Mesothelial cell of epicardium (in vitro differentiated cells): Measurements from ENCODE around the gene BCS1L. TPM values are rescaled to one million over a fixed set of nuclear protein-coding genes. Genes with fewer than 3 reads are reported as not detected.

Experiments
- DNase-seq, 2 experiments: peaks; one replicate each; pipeline ENCODE4 v3.0.0; 2021; ENCODE audit warnings: low spot score in 2 of 2; ENCODE audit not compliant: unreplicated experiment in 2 of 2
- H3K27ac Mint-ChIP-seq: 2 replicates; pipeline ENCODE4 v1.8.0; 2021; ENCODE audit warnings: mixed read lengths
- H3K27me3 Mint-ChIP-seq: 2 replicates; pipeline ENCODE4 v1.8.0; 2021; ENCODE audit warnings: low read depth, mixed read lengths
- H3K36me3 Mint-ChIP-seq: 2 replicates; pipeline ENCODE4 v1.8.0; 2021; ENCODE audit warnings: mixed read lengths
- H3K4me1 Mint-ChIP-seq: 2 replicates; pipeline ENCODE4 v1.8.0; 2021; ENCODE audit warnings: mixed read lengths
- H3K4me3 Mint-ChIP-seq: 2 replicates; pipeline ENCODE4 v1.8.0; 2021; ENCODE audit warnings: mild to moderate bottlenecking, moderate library complexity, mixed read lengths
- H3K9me3 Mint-ChIP-seq: 2 replicates; pipeline ENCODE4 v1.8.0; 2021; ENCODE audit warnings: mixed read lengths
- CTCF ChIP-seq: fragments of 200-600 bp; sonication (generic); IDR thresholded peaks from one replicate; pipeline ENCODE4 v1.5.0; 2021; ENCODE audit warnings: antibody characterized with exemption; ENCODE audit not compliant: unreplicated experiment
- total RNA-seq: library from RNA; stranded (reverse); gene quantifications from 3 replicates; pipeline ENCODE4 v1.2.1, GENCODE V29; 2021

Gene BCS1L
- total RNA-seq, 1 donor from 2014 or later, result 39.4 TPM

GRCh38 chr2:218642121-218642656 is 17.3 kb upstream of the BCS1L start:
- H3K27ac Mint-ChIP-seq, result no peak overlapping the region
- TF ChIP-seq CTCF, result no peak
- H3K4me3 Mint-ChIP-seq, result no peak overlapping the region
- no peaks in the 10 kb centered on the region for H3K9me3 Mint-ChIP-seq
- peaks cover 38% of the 10 kb centered on the region for H3K36me3 Mint-ChIP-seq
- no peak for DNase-seq
- no peaks in the 10 kb centered on the region for H3K27me3 Mint-ChIP-seq
- H3K4me1 Mint-ChIP-seq, result no peaks in the 10 kb centered on the region

- Mint-ChIP-seq H3K9me3 (no peaks in the 10 kb centered on the region), H3K4me3 (no peak overlapping the region), H3K27ac (no peak overlapping the region), H3K27me3 (no peaks in the 10 kb centered on the region), H3K4me1 (no peaks in the 10 kb centered on the region), H3K36me3 (peaks cover 38% of the 10 kb centered on the region)
- DNase-seq, result no peak
- no peak for TF ChIP-seq CTCF
Measured at GRCh38 chr2:218642786-218643185, 16.7 kb upstream of the BCS1L start.

- no peaks in the 10 kb centered on the region for H3K27me3 Mint-ChIP-seq
- no peak overlapping the region for H3K27ac Mint-ChIP-seq
- TF ChIP-seq CTCF, result no peak
- no peaks in the 10 kb centered on the region for H3K9me3 Mint-ChIP-seq
- no peak overlapping the region for H3K4me3 Mint-ChIP-seq
- DNase-seq, result no peak
- H3K4me1 Mint-ChIP-seq, result no peaks in the 10 kb centered on the region
- H3K36me3 Mint-ChIP-seq, result peaks cover 43% of the 10 kb centered on the region
Measured at GRCh38 chr2:218643751-218644310, 15.7 kb upstream of the BCS1L start.

GRCh38 chr2:218644721-218645120 is 14.8 kb upstream of the BCS1L start:
- H3K4me1 Mint-ChIP-seq, result no peaks in the 10 kb centered on the region
- H3K27ac Mint-ChIP-seq, result no peak overlapping the region
- no peak for TF ChIP-seq CTCF
- H3K36me3 Mint-ChIP-seq, result peaks cover 40% of the 10 kb centered on the region
- no peak overlapping the region for H3K4me3 Mint-ChIP-seq
- DNase-seq, result no peak
- H3K9me3 Mint-ChIP-seq, result no peaks in the 10 kb centered on the region
- no peaks in the 10 kb centered on the region for H3K27me3 Mint-ChIP-seq

- Mint-ChIP-seq H3K27ac (no peak overlapping the region), H3K9me3 (no peaks in the 10 kb centered on the region), H3K27me3 (no peaks in the 10 kb centered on the region), H3K4me3 (no peak overlapping the region), H3K4me1 (no peaks in the 10 kb centered on the region), H3K36me3 (peaks cover 39% of the 10 kb centered on the region)
- no peak for TF ChIP-seq CTCF
- no peak for DNase-seq
Measured at GRCh38 chr2:218645126-218645525, 14.4 kb upstream of the BCS1L start.
